IMR-90 (cell line): ENCODE data around the gene IER3. TPM values are rescaled to one million over a fixed set of nuclear protein-coding genes. Genes with fewer than 3 reads are reported as not detected.
"Not testable (repeated sequence)": the region's sequence is repeated elsewhere in the genome, so short reads cannot be mapped to it uniquely, and the experiment has no call there.

Experiments
- ATAC-seq: fragments of 200-7000 bp; cut with Tn5 transposase; 2 replicates; pipeline ENCODE4 v1.9.1; 2020; ENCODE audit warnings: low read depth, mild to moderate bottlenecking, moderate library complexity
- BruUV-seq: library from RNA; stranded (reverse); fragments of 400-500 nt; replicated peaks from 2 replicates; lab custom pipeline; 2021; lab: Mats Ljungman, UMichigan
- CTCF ChIA-PET: fragments of 300-600 bp; formaldehyde crosslinking; extraction: SDS; loops from one replicate; lab custom pipeline; 2021; ENCODE audit warnings: antibody characterized with exemption; lab: Yijun Ruan, JAX
- POLR2A ChIA-PET: fragments of 300-600 bp; sonication (Branson Sonifier 250); formaldehyde crosslinking; loops from one replicate; lab custom pipeline; 2022; ENCODE audit warnings: antibody characterized with exemption; ENCODE audit not compliant: unreplicated experiment; lab: Charles Lee
- DNase-seq: peaks from one replicate; pipeline ENCODE4 v3.0.0; 2013
- H2AFZ ChIP-seq: replicated peaks from 2 replicates; pipeline ENCODE3; 2013; ENCODE audit warnings: low read length, mild to moderate bottlenecking; ENCODE audit not compliant: poor library complexity
- H2AK5ac ChIP-seq: 2 replicates; pipeline ENCODE4 v1.6.1; 2013; ENCODE audit warnings: low read depth, low read length, inconsistent platforms
- H2AK9ac ChIP-seq: replicated peaks from 2 replicates; pipeline ENCODE3; 2013; ENCODE audit warnings: mild to moderate bottlenecking, low read depth, low read length, moderate library complexity; ENCODE audit not compliant: poor library complexity
- H2BK120ac ChIP-seq: 2 replicates; pipeline ENCODE4 v1.6.1; 2013; ENCODE audit warnings: low read depth, low read length, inconsistent platforms
- H2BK15ac ChIP-seq: 3 replicates; pipeline ENCODE4 v1.6.1; 2013; ENCODE audit warnings: low read depth, low read length, inconsistent platforms
- H2BK20ac ChIP-seq: 2 replicates; pipeline ENCODE4 v1.6.1; 2013; ENCODE audit warnings: low read depth, mild to moderate bottlenecking, inconsistent platforms, low read length, moderate library complexity
- H2BK5ac ChIP-seq: 2 replicates; pipeline ENCODE4 v1.6.1; 2013; ENCODE audit warnings: mild to moderate bottlenecking, low read depth, low read length, inconsistent platforms; ENCODE audit not compliant: poor library complexity, severe bottlenecking
- H3K14ac ChIP-seq: replicated peaks from 2 replicates; pipeline ENCODE4 v1.6.1; 2013; ENCODE audit warnings: low read depth, low read length, inconsistent platforms
- H3K18ac ChIP-seq: 2 replicates; pipeline ENCODE4 v1.6.1; 2013; ENCODE audit warnings: low read depth, low read length, control low read depth
- H3K23ac ChIP-seq: 2 replicates; pipeline ENCODE4 v1.6.1; 2013; ENCODE audit warnings: low read depth, low read length, inconsistent platforms
- H3K27ac ChIP-seq: 2 replicates; pipeline ENCODE4 v1.5.1; 2013; ENCODE audit warnings: mild to moderate bottlenecking, control low read depth, low read length; ENCODE audit not compliant: insufficient read depth
- H3K27me3 ChIP-seq: 2 replicates; pipeline ENCODE4 v1.6.1; 2013; ENCODE audit warnings: low read length; ENCODE audit not compliant: control insufficient read depth, insufficient read depth
- H3K36me3 ChIP-seq: 2 replicates; pipeline ENCODE4 v1.6.1; 2013; ENCODE audit warnings: low read length, mixed read lengths; ENCODE audit not compliant: control insufficient read depth, insufficient read depth
- H3K4ac ChIP-seq: 2 replicates; pipeline ENCODE4 v1.6.1; 2013; ENCODE audit warnings: low read depth, low read length, inconsistent platforms
- H3K4me1 ChIP-seq: 2 replicates; pipeline ENCODE4 v1.6.1; 2013; ENCODE audit warnings: low read length, mixed read lengths; ENCODE audit not compliant: control insufficient read depth, insufficient read depth
- H3K4me2 ChIP-seq: 2 replicates; pipeline ENCODE4 v1.6.1; 2013; ENCODE audit warnings: low read depth, mild to moderate bottlenecking, control low read depth, low read length, moderate library complexity
- H3K4me3 ChIP-seq: 2 replicates; pipeline ENCODE4 v1.5.1; 2013; ENCODE audit warnings: low read depth, mild to moderate bottlenecking, control low read depth, low read length, moderate library complexity; ENCODE audit not compliant: insufficient read depth
- H3K56ac ChIP-seq: 2 replicates; pipeline ENCODE4 v1.6.1; 2013; ENCODE audit warnings: low read length, inconsistent platforms; ENCODE audit not compliant: insufficient read depth; ENCODE audit errors: extremely low read depth
- H3K79me1 ChIP-seq, 2 experiments: 2 replicates each; pipeline ENCODE4 v1.6.1; 2013; ENCODE audit warnings: low read length in 2 of 2, inconsistent platforms in 1 of 2, low read depth in 1 of 2
- H3K9ac ChIP-seq: 2 replicates; pipeline ENCODE4 v1.6.1; 2013; ENCODE audit warnings: low read depth, low read length, control low read depth
- H3K9me1 ChIP-seq: 2 replicates; pipeline ENCODE4 v1.6.1; 2013; ENCODE audit warnings: low read length, inconsistent platforms; ENCODE audit not compliant: insufficient read depth
- H3K9me3 ChIP-seq: 2 replicates; pipeline ENCODE4 v1.6.1; 2013; ENCODE audit warnings: low read length; ENCODE audit not compliant: control insufficient read depth, insufficient read depth
- H4K20me1 ChIP-seq: 2 replicates; pipeline ENCODE4 v1.6.1; 2013; ENCODE audit warnings: low read length, inconsistent platforms; ENCODE audit not compliant: insufficient read depth
- H4K5ac ChIP-seq: 2 replicates; pipeline ENCODE4 v1.6.1; 2013; ENCODE audit warnings: mild to moderate bottlenecking, low read depth, low read length, control low read depth
- H4K8ac ChIP-seq, 2 experiments: 2 replicates each; pipeline ENCODE4 v1.6.1; 2013; ENCODE audit warnings: low read depth in 2 of 2, low read length in 2 of 2, control low read depth in 1 of 2, inconsistent platforms in 1 of 2
- H4K91ac ChIP-seq: 2 replicates; pipeline ENCODE4 v1.6.1; 2013; ENCODE audit warnings: low read depth, low read length, inconsistent platforms; ENCODE audit not compliant: insufficient read depth
- whole genome bisulfite sequencing, 2 experiments: methylation state at CpG; one replicate each; pipeline versions ENCODE4 v1.1.5 to v1.1.7; 2013; ENCODE audit warnings: missing lambda C conversion rate in 2 of 2; ENCODE audit not compliant: insufficient read length in 1 of 2; ENCODE audit errors: extremely low coverage in 2 of 2; 5-methylcytosine and 5-hydroxymethylcytosine counted together
- dilution Hi-C: fragments of 300-500 bp; cut with HindIII; formaldehyde crosslinking; loops from one replicate; pipeline ENCODE4 v1.14.3; 2018; ENCODE audit warnings: low sequenced_read_pairs; ENCODE audit not compliant: unreplicated experiment
- in situ Hi-C: fragments of 300-500 bp; cut with MboI; formaldehyde crosslinking; loops from 3 replicates; pipeline ENCODE4 v1.14.3; 2019; ENCODE audit warnings: low sequenced_read_pairs, inconsistent platforms, mixed read lengths
- intact Hi-C: fragments of 100-400 bp; cut with micrococcal nuclease; formaldehyde crosslinking; loops from 2 replicates; pipeline ENCODE4 v1.10.0; 2022
- polyA plus RNA-seq, 3 experiments: library from polyadenylated mRNA; depleted of rRNA; stranded (reverse); fragments of >200 nt; gene quantifications; 2 replicates each; pipeline ENCODE4 v1.2.3, GENCODE V29; 2012; ENCODE audit warnings: low replicate concordance in 1 of 3
- total RNA-seq: library from RNA; depleted of rRNA; stranded (reverse); fragments of >200 nt; gene quantifications from 2 replicates; pipeline ENCODE4 v1.2.3, GENCODE V29; 2012

The IER3 gene
- total and polyA plus RNA-seq, 2 of the 4 experiments (the other 2 are of a cell fraction), result 38.4 to 159 TPM

- H2BK5ac ChIP-seq, CTCF ChIA-PET, H2AFZ ChIP-seq, H2BK15ac ChIP-seq, DNase-seq, H3K27ac ChIP-seq, H3K36me3 ChIP-seq, H3K4me3 ChIP-seq, H3K9me3 ChIP-seq, H4K20me1 ChIP-seq, in situ Hi-C loops, H3K27me3 ChIP-seq, H3K14ac ChIP-seq, intact Hi-C loops, H3K4me2 ChIP-seq, H4K5ac ChIP-seq, POLR2A ChIA-PET, H3K56ac ChIP-seq, BruUV-seq, H3K9ac ChIP-seq, dilution Hi-C loops, H3K23ac ChIP-seq, H2AK9ac ChIP-seq, ATAC-seq: not testable (repeated sequence)
- Histone ChIP-seq H2BK20ac (peak overlapping the region; percentile 47; the same call in 1 of the 2 replicates), H3K18ac (peak overlapping the region; percentile 19; the same call in 1 of the 2 replicates), H3K9me1 (peaks cover 25% of the 10 kb centered on the region), H3K79me1 (peaks cover 0 to 36% of the 10 kb centered on the region in 2 experiments; a peak in 2 of 4 replicates), H4K8ac (0 out of 4 replicates have a peak overlapping the region, but pooled peaks of 1 of the 2 experiments have one; percentile 20), H2AK5ac (peak overlapping the region; percentile 97; the same call in 1 of the 2 replicates), H3K4ac (peak overlapping the region; percentile 77; the same call in 1 of the 2 replicates), H2BK120ac (0 out of 2 replicates have a peak overlapping the region, but pooled peaks have one; percentile 39), H4K91ac (0 out of 2 replicates have a peak overlapping the region, but pooled peaks have one; percentile 35), H3K4me1 (peaks cover 21% of the 10 kb centered on the region)
- WGBS, 2 experiments, result 85% methylated on average over 2 of the region's 7 CpGs; no CpG with 5 or more reads in 1 of the 2 experiments
These were observed 12.2 kb upstream of the IER3 start for GRCh38 chr6:30756405-30757003.
